HEK293 (cell line): Measurements from ENCODE around the gene FBLN5.

Source experiments
- CTCF ChIA-PET: fragments of 350-600 bp; formaldehyde crosslinking; extraction: SDS; loops from one replicate; lab custom pipeline; 2021; ENCODE audit warnings: antibody characterized with exemption; lab: Yijun Ruan, JAX
- POLR2A ChIA-PET: fragments of 300-600 bp; formaldehyde crosslinking; extraction: SDS; loops from one replicate; lab custom pipeline; 2020; ENCODE audit warnings: antibody characterized with exemption, inconsistent platforms; lab: Yijun Ruan, JAX
- H3K27ac ChIP-seq: fragments of 200-500 bp; sonication (Bioruptor generic); 2 replicates; pipeline ENCODE4 v1.5.1; 2014; ENCODE audit warnings: low read depth, low read length, control low read depth, inconsistent platforms; ENCODE audit errors: extremely low read depth
- H3K36me3 ChIP-seq, 2 experiments: fragments of 200-500 bp in 1 of 2; sonication (Bioruptor generic) in 1 of 2; 1 replicate in 1 of 2; 2 replicates in 1 of 2; pipeline ENCODE4 v1.5.1; 2014 to 2017; ENCODE audit warnings: inconsistent platforms in 2 of 2, low read length in 2 of 2; ENCODE audit not compliant: control insufficient read depth in 2 of 2, insufficient read depth in 1 of 2
- H3K4me1 ChIP-seq: fragments of 200-500 bp; sonication (Bioruptor generic); 2 replicates; pipeline ENCODE4 v1.5.1; 2014; ENCODE audit warnings: mild to moderate bottlenecking, low read length, inconsistent platforms; ENCODE audit not compliant: control insufficient read depth, insufficient read depth
- H3K4me3 ChIP-seq: 2 replicates; pipeline ENCODE4 v1.5.1; 2011; ENCODE audit warnings: low read depth, mild to moderate bottlenecking, control low read depth, low read length, moderate library complexity
- H3K9me3 ChIP-seq: fragments of 200-500 bp; sonication (Bioruptor generic); 2 replicates; pipeline ENCODE4 v1.5.1; 2014; ENCODE audit warnings: low read depth, low read length, inconsistent platforms; ENCODE audit not compliant: control insufficient read depth, insufficient read depth
- EGR2 ChIP-seq: fragments of 450-650 bp; formaldehyde crosslinking; IDR thresholded peaks from 2 replicates; pipeline ENCODE4 v1.5.1; 2016; ENCODE audit warnings: low read depth, missing biosample characterization, missing genetic modification characterization
- ELK4 ChIP-seq: IDR thresholded peaks from 2 replicates; pipeline ENCODE4 v1.6.1; 2011; ENCODE audit warnings: mild to moderate bottlenecking, low read depth, low read length, borderline replicate concordance
- FEZF1 ChIP-seq: fragments of 450-650 bp; formaldehyde crosslinking; IDR thresholded peaks from 2 replicates; pipeline ENCODE4 v1.5.1; 2016; ENCODE audit warnings: missing biosample characterization, missing genetic modification characterization
- HOXD13 ChIP-seq: sonication (generic); formaldehyde crosslinking; IDR thresholded peaks from 2 replicates; pipeline ENCODE4 v1.8.0; 2022; ENCODE audit warnings: missing genetic modification reagents, borderline replicate concordance
- KLF9 ChIP-seq: fragments of 450-650 bp; formaldehyde crosslinking; IDR thresholded peaks from 2 replicates; pipeline ENCODE4 v1.5.1; 2016; ENCODE audit warnings: missing biosample characterization, missing genetic modification characterization, low read depth
- OSR2 ChIP-seq: fragments of 450-650 bp; formaldehyde crosslinking; IDR thresholded peaks from 2 replicates; pipeline ENCODE4 v1.5.1; 2016; ENCODE audit warnings: missing biosample characterization, missing genetic modification characterization
- PATZ1 ChIP-seq: fragments of 450-650 bp; formaldehyde crosslinking; IDR thresholded peaks from 2 replicates; pipeline ENCODE4 v1.5.1; 2016; ENCODE audit warnings: missing biosample characterization, missing genetic modification characterization
- REPIN1 ChIP-seq: fragments of 450-650 bp; formaldehyde crosslinking; IDR thresholded peaks from 2 replicates; pipeline ENCODE4 v1.5.1; 2017; ENCODE audit warnings: missing biosample characterization, missing genetic modification characterization, low read depth
- SP2 ChIP-seq: fragments of 450-650 bp; formaldehyde crosslinking; IDR thresholded peaks from 2 replicates; pipeline ENCODE4 v1.5.1; 2016; ENCODE audit warnings: missing biosample characterization, missing genetic modification characterization
- TRIM28 ChIP-seq: IDR thresholded peaks from 2 replicates; pipeline ENCODE4 v1.6.1; 2011; ENCODE audit warnings: low read length, control low read depth, borderline replicate concordance
- WT1 ChIP-seq: fragments of 450-650 bp; formaldehyde crosslinking; IDR thresholded peaks from 2 replicates; pipeline ENCODE4 v1.5.1; 2016; ENCODE audit warnings: missing biosample characterization, missing genetic modification characterization
- YY2 ChIP-seq: fragments of 450-650 bp; formaldehyde crosslinking; IDR thresholded peaks from 2 replicates; pipeline ENCODE4 v1.5.1; 2016; ENCODE audit warnings: missing biosample characterization, missing genetic modification characterization
- ZBTB20 ChIP-seq: fragments of 450-650 bp; formaldehyde crosslinking; IDR thresholded peaks from 2 replicates; pipeline ENCODE4 v1.5.1; 2016; ENCODE audit warnings: missing biosample characterization, missing genetic modification characterization
- ZBTB21 ChIP-seq: fragments of 450-650 bp; formaldehyde crosslinking; IDR thresholded peaks from 2 replicates; pipeline ENCODE4 v1.5.1; 2017; ENCODE audit warnings: missing biosample characterization, missing genetic modification characterization
- ZFP37 ChIP-seq: fragments of 450-650 bp; formaldehyde crosslinking; IDR thresholded peaks from 2 replicates; pipeline ENCODE4 v1.5.1; 2016; ENCODE audit warnings: missing biosample characterization, missing genetic modification characterization
- ZFP69B ChIP-seq: fragments of 450-650 bp; formaldehyde crosslinking; IDR thresholded peaks from 2 replicates; pipeline ENCODE4 v1.5.1; 2016; ENCODE audit warnings: missing biosample characterization, missing genetic modification characterization
- ZIC2 ChIP-seq: fragments of 450-650 bp; formaldehyde crosslinking; IDR thresholded peaks from 2 replicates; pipeline ENCODE4 v1.5.1; 2016; ENCODE audit warnings: missing biosample characterization, missing genetic modification characterization
- ZNF121 ChIP-seq: fragments of 450-650 bp; formaldehyde crosslinking; IDR thresholded peaks from 2 replicates; pipeline ENCODE4 v1.5.1; 2016; ENCODE audit warnings: missing biosample characterization, missing genetic modification characterization
- ZNF140 ChIP-seq: fragments of 450-650 bp; formaldehyde crosslinking; IDR thresholded peaks from 2 replicates; pipeline ENCODE4 v1.5.1; 2016; ENCODE audit warnings: missing biosample characterization, missing genetic modification characterization
- ZNF169 ChIP-seq: fragments of 450-650 bp; formaldehyde crosslinking; IDR thresholded peaks from 2 replicates; pipeline ENCODE4 v1.5.1; 2016; ENCODE audit warnings: missing biosample characterization, missing genetic modification characterization
- ZNF175 ChIP-seq: fragments of 450-650 bp; formaldehyde crosslinking; IDR thresholded peaks from 2 replicates; pipeline ENCODE4 v1.5.1; 2016; ENCODE audit warnings: missing biosample characterization, missing genetic modification characterization
- ZNF214 ChIP-seq: fragments of 450-650 bp; formaldehyde crosslinking; IDR thresholded peaks from 2 replicates; pipeline ENCODE4 v1.5.1; 2017; ENCODE audit warnings: missing biosample characterization, mild to moderate bottlenecking, missing genetic modification characterization, borderline replicate concordance
- ZNF23 ChIP-seq: fragments of 450-650 bp; formaldehyde crosslinking; IDR thresholded peaks from 2 replicates; pipeline ENCODE4 v1.5.1; 2016; ENCODE audit warnings: missing biosample characterization, missing genetic modification characterization, borderline replicate concordance
- ZNF24 ChIP-seq: fragments of 450-650 bp; formaldehyde crosslinking; IDR thresholded peaks from 2 replicates; pipeline ENCODE4 v1.5.1; 2016; ENCODE audit warnings: missing biosample characterization, missing genetic modification characterization
- ZNF311 ChIP-seq: fragments of 450-650 bp; formaldehyde crosslinking; IDR thresholded peaks from 2 replicates; pipeline ENCODE4 v1.5.1; 2017; ENCODE audit warnings: missing biosample characterization, missing genetic modification characterization, borderline replicate concordance
- ZNF366 ChIP-seq: fragments of 450-650 bp; formaldehyde crosslinking; conservative IDR thresholded peaks from 2 replicates; pipeline ENCODE4 v1.5.1; 2016; ENCODE audit warnings: missing biosample characterization, missing genetic modification characterization
- ZNF37A ChIP-seq: fragments of 450-650 bp; IDR thresholded peaks from 2 replicates; pipeline ENCODE4 v1.5.1; 2018; ENCODE audit warnings: missing biosample characterization, missing genetic modification characterization
- ZNF48 ChIP-seq: fragments of 450-650 bp; formaldehyde crosslinking; IDR thresholded peaks from 2 replicates; pipeline ENCODE4 v1.5.1; 2016; ENCODE audit warnings: missing biosample characterization, missing genetic modification characterization
- ZNF501 ChIP-seq: fragments of 450-650 bp; formaldehyde crosslinking; IDR thresholded peaks from 2 replicates; pipeline ENCODE4 v1.5.1; 2016; ENCODE audit warnings: missing biosample characterization, missing genetic modification characterization
- ZNF600 ChIP-seq: fragments of 450-650 bp; formaldehyde crosslinking; IDR thresholded peaks from 2 replicates; pipeline ENCODE4 v1.5.1; 2016; ENCODE audit warnings: missing biosample characterization, missing genetic modification characterization
- ZNF621 ChIP-seq: fragments of 450-650 bp; formaldehyde crosslinking; IDR thresholded peaks from 2 replicates; pipeline ENCODE4 v1.5.1; 2017; ENCODE audit warnings: missing biosample characterization, missing genetic modification characterization
- ZNF624 ChIP-seq: fragments of 450-650 bp; formaldehyde crosslinking; IDR thresholded peaks from 2 replicates; pipeline ENCODE4 v1.5.1; 2017; ENCODE audit warnings: missing biosample characterization, missing genetic modification characterization
- ZNF626 ChIP-seq: fragments of 450-650 bp; sonication (Bioruptor Pico); formaldehyde crosslinking; IDR thresholded peaks from 2 replicates; pipeline ENCODE4 v1.5.1; 2018; ENCODE audit warnings: missing biosample characterization, missing genetic modification characterization, inconsistent platforms
- ZNF701 ChIP-seq: fragments of 450-650 bp; formaldehyde crosslinking; IDR thresholded peaks from 2 replicates; pipeline ENCODE4 v1.5.1; 2016; ENCODE audit warnings: missing biosample characterization, missing genetic modification characterization
- ZNF704 ChIP-seq: fragments of 450-650 bp; formaldehyde crosslinking; IDR thresholded peaks from 2 replicates; pipeline ENCODE4 v1.5.1; 2016; ENCODE audit warnings: missing biosample characterization, missing genetic modification characterization
- ZXDB ChIP-seq: fragments of 450-650 bp; formaldehyde crosslinking; IDR thresholded peaks from 2 replicates; pipeline ENCODE4 v1.5.1; 2016; ENCODE audit warnings: missing biosample characterization, missing genetic modification characterization
- TF ChIP-seq, protein P1 (sequence below): fragments of 450-650 bp; formaldehyde crosslinking; IDR thresholded peaks from 2 replicates; pipeline ENCODE4 v1.5.1; 2016; ENCODE audit warnings: missing biosample characterization, missing genetic modification characterization

FBLN5 gene

GRCh38 chr14:91897106-91897701 is 50.3 kb downstream of the FBLN5 start:
- Histone ChIP-seq H3K36me3 (no peaks in the 10 kb centered on the region), H3K4me1 (no peaks in the 10 kb centered on the region; the same call in 1 of the 2 replicates), H3K27ac (no peak overlapping the region), H3K4me3 (no peak overlapping the region), H3K9me3 (no peaks in the 10 kb centered on the region)
- POLR2A ChIA-PET, result no interaction called here
- CTCF ChIA-PET, result interaction anchor here (0.6 to 1.3 kb wide), 3 partner anchors 8 to 210 kb away, joined by 3 to 4 read pairs (median 3); no protein-coding TSS in a partner anchor
- no peak for TF ChIP-seq ZNF169
- no peak for TF ChIP-seq ZFP37 (tag by site-specific recombination)
- TF ChIP-seq ZNF366 (tag by site-specific recombination), result no peak
- TF ChIP-seq OSR2 (tag by site-specific recombination), result peak; percentile 78
- TF ChIP-seq ZNF626 (tag by site-specific recombination), result no peak
- no peak for TF ChIP-seq ZNF48 (tag by site-specific recombination)
- TF ChIP-seq ZNF701 (tag by site-specific recombination), result no peak
- no peak for TF ChIP-seq EGR2
- TF ChIP-seq ZBTB20, result no peak
- TF ChIP-seq, protein P1, sequence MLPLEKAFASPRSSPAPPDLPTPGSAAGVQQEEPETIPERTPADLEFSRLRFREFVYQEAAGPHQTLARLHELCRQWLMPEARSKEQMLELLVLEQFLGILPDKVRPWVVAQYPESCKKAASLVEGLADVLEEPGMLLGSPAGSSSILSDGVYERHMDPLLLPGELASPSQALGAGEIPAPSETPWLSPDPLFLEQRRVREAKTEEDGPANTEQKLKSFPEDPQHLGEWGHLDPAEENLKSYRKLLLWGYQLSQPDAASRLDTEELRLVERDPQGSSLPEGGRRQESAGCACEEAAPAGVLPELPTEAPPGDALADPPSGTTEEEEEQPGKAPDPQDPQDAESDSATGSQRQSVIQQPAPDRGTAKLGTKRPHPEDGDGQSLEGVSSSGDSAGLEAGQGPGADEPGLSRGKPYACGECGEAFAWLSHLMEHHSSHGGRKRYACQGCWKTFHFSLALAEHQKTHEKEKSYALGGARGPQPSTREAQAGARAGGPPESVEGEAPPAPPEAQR (tag by site-specific recombination), result no peak
- no peak for TF ChIP-seq PATZ1
- TF ChIP-seq FEZF1 (tag by site-specific recombination), result 0 out of 2 replicates have a peak, but pooled peaks have one; percentile 28
- no peak for TF ChIP-seq ZNF121 (tag by site-specific recombination)
- peak; percentile 50; the same call in 1 of the 2 replicates for TF ChIP-seq ZNF600
- TF ChIP-seq ZNF23 (tag by site-specific recombination), result no peak
- no peak for TF ChIP-seq ZNF501
- TF ChIP-seq HOXD13 (CRISPR knock-in tag), result no peak
- TF ChIP-seq ZNF704 (tag by site-specific recombination), result no peak
- TF ChIP-seq KLF9, result no peak
- no peak for TF ChIP-seq WT1 (tag by site-specific recombination)
- TF ChIP-seq ZNF214 (tag by site-specific recombination), result no peak
- TF ChIP-seq ZNF175, result no peak
- no peak for TF ChIP-seq ZNF621
- no peak for TF ChIP-seq SP2
- TF ChIP-seq ZNF24, result no peak
- TF ChIP-seq TRIM28, result no peak
- TF ChIP-seq REPIN1 (tag by site-specific recombination), result no peak
- no peak for TF ChIP-seq ZBTB21 (tag by site-specific recombination)
- no peak for TF ChIP-seq ZFP69B (tag by site-specific recombination)
- peak; percentile 90 for TF ChIP-seq ZIC2 (tag by site-specific recombination)
- TF ChIP-seq ZNF37A (tag by site-specific recombination), result no peak
- no peak for TF ChIP-seq ZNF311
- TF ChIP-seq ZXDB, result no peak
- no peak for TF ChIP-seq ELK4
- TF ChIP-seq ZNF624 (tag by site-specific recombination), result no peak
- TF ChIP-seq ZNF140, result no peak
- no peak for TF ChIP-seq YY2
